Measurements from ENCODE around the gene RUVBL1.

The RUVBL1 gene

GRCh38 chr3:128131897-128132646, 8.5 kb upstream of the RUVBL1 start:
- no peak for DNase-seq

DNA sequence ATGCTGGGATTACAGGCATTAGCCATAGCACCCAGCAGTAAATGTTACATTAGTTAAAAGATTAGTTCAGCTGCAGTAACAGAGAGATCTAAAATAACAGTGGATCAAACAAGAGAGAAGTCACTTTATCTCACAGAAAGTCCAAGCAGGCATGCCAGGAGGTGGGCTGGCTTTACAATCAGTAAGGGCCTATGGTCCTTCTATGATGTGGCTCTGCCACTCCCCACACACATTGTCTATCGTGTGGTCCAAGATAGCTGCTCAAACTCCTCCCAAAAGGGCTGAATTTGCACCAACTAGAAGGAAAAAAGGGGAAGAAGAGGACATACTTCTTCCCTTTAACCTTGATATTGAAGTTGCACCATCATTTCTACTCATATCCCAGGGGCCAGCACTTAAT, 4.6 kb upstream of the RUVBL1 start:
- no peak for DNase-seq

DNA sequence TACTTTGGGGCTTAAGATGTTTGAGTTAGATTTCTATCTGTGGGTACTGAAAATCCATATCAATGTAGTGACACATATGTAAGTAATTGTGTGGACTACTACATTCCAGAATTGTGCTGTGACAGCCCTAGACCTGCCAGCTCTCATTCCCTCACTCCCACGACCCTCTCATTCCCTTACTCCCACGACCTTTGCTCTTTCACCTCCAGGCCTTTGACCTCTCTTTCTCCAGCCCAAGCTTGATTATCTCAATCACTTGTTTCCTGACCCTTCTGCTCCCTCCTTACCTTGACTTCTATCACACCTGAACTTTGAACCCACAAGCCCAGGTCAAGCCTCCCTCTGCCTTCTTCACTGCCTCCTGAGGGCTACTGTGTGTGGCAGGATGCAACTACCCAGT, 3.6 kb upstream of the RUVBL1 start:
- DNase-seq = no peak

- DNase-seq = no peak
Observed at GRCh38 chr3:128123156-128123537, 465 bp downstream of the RUVBL1 start.

- DNase-seq = no peak
Observed at GRCh38 chr3:128122013-128122412, 1.6 kb downstream of the RUVBL1 start.

DNA sequence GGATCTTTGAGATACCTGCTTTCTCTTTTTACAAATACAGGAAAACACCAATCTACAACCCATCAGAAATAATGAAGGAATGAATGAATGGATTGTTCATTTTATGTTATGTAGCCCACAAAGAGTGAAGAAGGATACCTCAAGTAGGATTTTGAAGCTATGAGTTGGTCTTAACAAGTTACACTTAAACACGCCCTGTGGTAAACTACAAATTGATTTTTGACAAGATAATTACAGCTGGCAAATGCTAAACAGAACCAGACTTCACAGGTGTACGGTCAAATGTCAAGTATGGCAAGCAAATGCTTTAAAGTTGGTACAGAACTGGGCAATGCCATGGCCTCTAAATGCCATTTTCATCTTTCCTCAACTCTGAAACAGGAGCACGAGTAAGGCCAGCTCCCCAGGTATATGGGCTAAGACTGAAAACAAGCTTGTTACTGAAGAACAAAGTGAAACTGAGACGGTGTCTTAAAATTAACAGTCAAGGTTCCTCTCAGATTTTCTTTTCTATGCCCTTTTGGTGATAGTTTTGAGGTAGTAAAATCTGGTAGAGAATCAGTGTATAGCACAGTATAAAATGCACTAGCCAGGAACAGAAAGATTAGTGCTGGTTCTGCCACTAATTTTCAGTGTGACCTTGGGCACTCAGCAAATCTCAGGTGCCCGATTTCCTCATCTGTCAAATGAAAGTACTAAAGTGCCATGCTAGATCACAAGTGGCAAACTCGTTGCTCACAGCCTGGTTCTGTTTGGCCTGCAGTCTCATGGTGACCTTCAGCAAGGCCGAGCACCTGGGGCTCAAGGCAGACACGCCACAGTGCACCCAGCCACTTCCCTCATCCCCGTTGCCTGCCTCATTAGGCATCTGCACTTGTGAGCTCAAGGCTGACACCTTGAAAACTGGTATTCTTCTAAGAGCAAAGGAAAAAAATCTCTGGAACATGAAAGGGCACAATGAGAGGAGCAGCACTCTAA, 9.5 kb downstream of the RUVBL1 start:
- no peak for DNase-seq

- DNase-seq = no peak
Observed at GRCh38 chr3:128112357-128112968, 11.1 kb downstream of the RUVBL1 start.

- DNase-seq = no peak
Observed at GRCh38 chr3:128111147-128111546, 12.5 kb downstream of the RUVBL1 start.

DNA sequence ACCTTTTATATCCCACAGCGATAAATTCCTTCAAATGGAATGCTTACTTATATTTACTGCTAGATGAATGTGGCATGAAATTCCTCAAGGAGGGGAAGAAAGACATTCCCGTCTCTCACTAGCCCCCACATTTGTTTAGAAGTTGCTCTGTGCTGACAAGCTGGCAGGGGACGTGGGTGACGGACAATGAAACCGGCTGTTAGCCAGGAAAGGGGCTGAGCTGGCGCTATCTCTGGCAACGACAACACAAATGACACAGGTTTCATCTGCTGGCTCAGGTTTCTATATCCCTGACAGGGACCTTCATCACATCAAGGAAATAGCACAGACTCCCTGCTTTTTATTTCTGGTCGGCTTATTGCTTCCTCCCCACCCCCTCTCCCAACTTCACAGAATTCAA, 15.8 kb downstream of the RUVBL1 start:
- no peak for DNase-seq

- DNase-seq = no peak
Observed at GRCh38 chr3:128103136-128103676, 20.4 kb downstream of the RUVBL1 start.

- DNase-seq = no peak
Observed at GRCh38 chr3:128100638-128101037, 23.0 kb downstream of the RUVBL1 start.

GRCh38 chr3:128100161-128100560, 23.5 kb downstream of the RUVBL1 start:
- no peak for DNase-seq

GRCh38 chr3:128098234-128098633, 25.4 kb downstream of the RUVBL1 start:
- no peak for DNase-seq

GRCh38 chr3:128095222-128095703, 28.3 kb downstream of the RUVBL1 start:
- peak; percentile 79 for DNase-seq

GRCh38 chr3:128094295-128095151, 29.1 kb downstream of the RUVBL1 start:
- no peak for DNase-seq

DNA sequence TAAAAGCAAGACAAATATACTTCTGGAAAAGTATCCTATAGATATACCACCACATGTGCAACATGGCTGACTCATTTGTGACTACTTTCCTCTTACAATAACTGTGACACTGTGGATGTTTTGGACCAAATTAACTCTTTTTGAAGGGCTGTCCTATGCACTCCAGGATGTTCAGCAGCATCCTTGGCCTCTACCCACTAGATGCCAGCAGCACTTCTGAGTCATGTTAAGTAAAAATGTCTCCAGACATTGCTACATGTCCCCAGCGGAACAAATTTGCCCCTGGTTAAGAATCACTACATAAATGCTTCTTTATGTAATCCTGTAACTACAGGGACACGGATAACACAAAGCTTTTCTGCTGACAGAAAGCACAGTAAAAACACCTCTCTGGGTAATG, 32.0 kb downstream of the RUVBL1 start:
- no peak for DNase-seq

DNA sequence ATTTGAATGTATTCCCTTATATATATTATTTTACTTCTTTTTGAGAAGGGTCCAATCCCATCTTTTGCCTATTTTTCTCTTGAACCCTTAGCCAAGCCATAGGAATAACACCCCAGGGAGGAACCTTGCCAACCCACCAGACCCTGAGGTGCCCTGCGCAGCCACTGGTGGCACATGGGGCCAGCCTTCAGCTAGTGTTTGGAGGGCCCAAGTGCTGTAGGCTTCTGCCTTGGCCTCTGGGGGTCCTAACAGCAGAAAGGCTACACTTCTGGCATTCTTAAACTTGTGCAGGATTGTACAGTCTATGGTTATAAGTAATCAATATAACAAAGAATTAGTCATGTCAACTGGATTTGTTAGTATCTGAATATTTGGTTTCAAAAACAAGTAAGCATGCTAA, 34.5 kb downstream of the RUVBL1 start:
- no peak for DNase-seq

- DNase-seq = no peak
Observed at GRCh38 chr3:128084675-128085021, 39.0 kb downstream of the RUVBL1 start.

DNA sequence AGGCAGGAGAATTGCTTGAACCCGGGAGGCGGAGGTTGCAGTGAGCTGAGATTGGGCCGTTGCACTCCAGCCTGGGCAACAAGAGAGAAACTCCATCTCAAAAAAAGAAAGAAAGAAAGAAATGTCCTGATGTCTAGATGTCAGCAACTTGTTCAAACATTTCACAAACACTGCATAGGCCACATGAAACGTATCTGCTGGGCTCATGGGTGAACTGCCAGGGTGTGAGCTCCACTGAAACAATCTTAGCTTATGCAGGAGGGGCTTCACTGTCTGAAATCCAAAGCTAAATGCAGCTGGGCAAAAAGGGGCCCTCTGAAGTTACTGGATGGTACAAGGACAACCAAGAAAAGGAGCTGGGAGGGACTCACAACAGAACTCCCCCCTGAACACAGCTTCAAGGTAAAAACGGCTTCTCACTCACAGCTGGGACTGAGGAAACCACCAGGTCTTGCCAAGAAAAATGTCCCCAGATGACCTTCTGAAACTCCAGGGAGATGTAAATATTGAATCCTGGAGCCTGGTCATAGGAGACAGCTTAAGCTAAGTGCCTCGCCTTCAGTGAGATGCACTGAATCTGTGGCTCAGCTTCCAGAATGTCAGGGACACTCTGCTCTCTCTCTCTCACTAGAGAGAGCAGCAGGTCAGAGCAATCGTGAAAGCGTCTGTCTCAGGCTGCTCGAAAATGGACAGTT, 39.5 kb downstream of the RUVBL1 start:
- DNase-seq = no peak

GRCh38 chr3:128083396-128083795, 40.2 kb downstream of the RUVBL1 start:
- DNase-seq = no peak

- no peak for DNase-seq
Observed at GRCh38 chr3:128082546-128082945, 41.1 kb downstream of the RUVBL1 start.

DNA sequence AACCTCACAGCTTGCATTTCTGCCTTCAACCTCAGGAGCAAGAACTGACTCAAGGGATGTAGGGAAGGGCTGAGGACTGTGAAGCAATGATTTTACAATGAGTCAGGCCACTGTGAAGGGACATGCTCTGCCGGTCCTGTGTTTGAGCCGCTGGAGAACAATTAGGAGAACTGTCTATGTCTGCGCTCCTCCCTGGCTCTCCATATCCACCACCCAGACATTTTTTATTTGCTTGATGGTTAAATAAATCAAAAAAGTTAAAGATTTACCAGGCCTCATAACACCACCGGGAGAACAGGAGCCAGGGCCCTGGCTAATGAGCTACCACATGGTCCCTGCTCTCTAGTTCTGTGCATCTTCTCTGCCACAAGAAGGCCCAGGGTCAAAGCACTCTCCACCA, 41.8 kb downstream of the RUVBL1 start:
- DNase-seq = no peak

Measured in retina (tissue), 1 donor.